B cell (primary cell): ENCODE data around the gene IRGM. TPM values are rescaled to one million over a fixed set of nuclear protein-coding genes. Genes with fewer than 3 reads are reported as not detected.
A peak's percentile ranks its signal among the peaks of the same experiment; 100 is the strongest.

Experiments
- ATAC-seq: fragments of 200-7000 bp; cut with Tn5 transposase; one replicate; pipeline ENCODE4 v1.10.0; 2021; ENCODE audit warnings: low read depth, mild to moderate bottlenecking, moderate number of reproducible peaks, moderate library complexity
- CTCF ChIA-PET: fragments of 350-600 bp; sonication (Branson Sonifier 250); formaldehyde crosslinking; loops from one replicate; lab custom pipeline; 2021; ENCODE audit warnings: antibody characterized with exemption, inconsistent platforms; lab: Charles Lee
- POLR2A ChIA-PET: fragments of 350-600 bp; sonication (Branson Sonifier 250); formaldehyde crosslinking; loops from one replicate; lab custom pipeline; 2021; ENCODE audit warnings: antibody characterized with exemption; lab: Charles Lee
- DNase-seq: peaks from one replicate; pipeline ENCODE4 v3.0.0; 2013
- H2AFZ ChIP-seq: 2 replicates; pipeline ENCODE4 v1.6.1; 2012; ENCODE audit warnings: mild to moderate bottlenecking, low read depth, low read length; ENCODE audit not compliant: insufficient read depth, poor library complexity, severe bottlenecking
- H3K27ac ChIP-seq, 2 donors: 1 replicate in 1 of 2; 2 replicates in 1 of 2; pipeline ENCODE4 v1.5.1; 2012 to 2013; ENCODE audit warnings: low read length in 2 of 2, mild to moderate bottlenecking in 2 of 2, moderate library complexity in 1 of 2
- H3K27me3 ChIP-seq, 4 experiments: fragments of 200-600 bp in 1 of 4; sonication (generic) in 1 of 4; replicated peaks in 1 of 4; 1 replicate in 2 of 4; 2 replicates in 2 of 4; pipeline versions ENCODE4 v1.6.1 to v1.7.0; 2013 to 2016; ENCODE audit warnings: low read length in 3 of 4, mild to moderate bottlenecking in 2 of 4, mixed read lengths in 1 of 4, moderate library complexity in 1 of 4; ENCODE audit not compliant: insufficient read depth in 4 of 4, control insufficient read depth in 3 of 4; ENCODE audit errors: control extremely low read depth in 1 of 4
- H3K36me3 ChIP-seq, 2 experiments: replicated peaks in 1 of 2; 1 replicate in 1 of 2; 2 replicates in 1 of 2; pipeline versions ENCODE4 v1.6.1 to v1.7.1; 2013; ENCODE audit warnings: low read length in 1 of 2; ENCODE audit not compliant: insufficient read depth in 2 of 2, control insufficient read depth in 1 of 2; ENCODE audit errors: control extremely low read depth in 1 of 2, extremely low read depth in 1 of 2
- H3K4me1 ChIP-seq, 2 donors: fragments of 200-600 bp in 1 of 2; sonication (generic) in 1 of 2; 1 replicate in 1 of 2; 2 replicates in 1 of 2; pipeline versions ENCODE4 v1.5.1 to v1.6.1; 2013 to 2017; ENCODE audit warnings: low read length in 2 of 2; ENCODE audit not compliant: control insufficient read depth in 2 of 2, insufficient read depth in 2 of 2
- H3K4me2 ChIP-seq: replicated peaks from 2 replicates; pipeline ENCODE3; 2012; ENCODE audit warnings: mild to moderate bottlenecking, low read depth, low read length; ENCODE audit not compliant: poor library complexity, severe bottlenecking
- H3K4me3 ChIP-seq, 5 experiments: fragments of 200-600 bp in 1 of 5; sonication (generic) in 1 of 5; 1 replicate in 3 of 5; 2 replicates in 2 of 5; pipeline versions ENCODE4 v1.5.1 to v1.7.0; 2011 to 2016; ENCODE audit warnings: low read length in 4 of 5, mild to moderate bottlenecking in 4 of 5, low read depth in 2 of 5, control low read depth in 1 of 5, moderate library complexity in 1 of 5; ENCODE audit not compliant: insufficient read depth in 1 of 5; ENCODE audit errors: control extremely low read depth in 1 of 5, extremely low read depth in 1 of 5
- H3K79me2 ChIP-seq: fragments of 200-600 bp; sonication (generic); one replicate; pipeline ENCODE4 v1.6.0; 2016; ENCODE audit warnings: low read length; ENCODE audit not compliant: control insufficient read depth, insufficient read depth
- H3K9ac ChIP-seq: fragments of 200-600 bp; sonication (generic); 2 replicates; pipeline ENCODE4 v1.6.1; 2017; ENCODE audit warnings: mild to moderate bottlenecking, low read length, moderate library complexity
- H3K9me3 ChIP-seq, 3 donors: one replicate each; pipeline versions ENCODE4 v1.6.1 to v1.7.1; 2013; ENCODE audit warnings: low read length in 2 of 3; ENCODE audit not compliant: control insufficient read depth in 2 of 3, insufficient read depth in 1 of 3; ENCODE audit errors: control extremely low read depth in 1 of 3
- H4K20me1 ChIP-seq: 2 replicates; pipeline ENCODE4 v1.6.0; 2012; ENCODE audit warnings: mild to moderate bottlenecking, low read length; ENCODE audit not compliant: insufficient read depth, control insufficient read depth, poor library complexity, severe bottlenecking
- H3K27ac Mint-ChIP-seq: one replicate; pipeline ENCODE4 v1.8.0; 2021; ENCODE audit warnings: mixed read lengths
- H3K27me3 Mint-ChIP-seq: one replicate; pipeline ENCODE4 v1.8.0; 2021; ENCODE audit warnings: mixed read lengths
- H3K4me1 Mint-ChIP-seq: one replicate; pipeline ENCODE4 v1.8.0; 2021; ENCODE audit warnings: mixed read lengths
- H3K4me3 Mint-ChIP-seq: one replicate; pipeline ENCODE4 v1.8.0; 2021; ENCODE audit warnings: mixed read lengths
- H3K9me3 Mint-ChIP-seq: one replicate; pipeline ENCODE4 v1.8.0; 2022; ENCODE audit warnings: mixed read lengths; ENCODE audit not compliant: insufficient read depth
- CTCF ChIP-seq: fragments of 200-600 bp; IDR thresholded peaks from one replicate; pipeline ENCODE4 v1.8.0; 2022; ENCODE audit warnings: antibody characterized with exemption, mild to moderate bottlenecking
- EZH2 ChIP-seq: IDR thresholded peaks from 2 replicates; pipeline ENCODE4 v1.6.1; 2012; ENCODE audit warnings: borderline replicate concordance, low read depth, mild to moderate bottlenecking, moderate library complexity, low read length; ENCODE audit not compliant: insufficient read depth, poor library complexity, severe bottlenecking
- WGBS: methylation state at CpG from one replicate; pipeline ENCODE4 v1.1.5; 2013; ENCODE audit warnings: missing lambda C conversion rate; ENCODE audit not compliant: insufficient coverage; 5-methylcytosine and 5-hydroxymethylcytosine counted together
- intact Hi-C: fragments of 100-400 bp; cut with micrococcal nuclease; formaldehyde crosslinking; loops from one replicate; pipeline ENCODE4 v1.10.0; 2022
- polyA plus RNA-seq: library from polyadenylated mRNA; depleted of rRNA; stranded (reverse); fragments of >200 nt; gene quantifications from 2 replicates; pipeline ENCODE4 v1.2.3, GENCODE V29; 2012
- total RNA-seq, 2 donors: library from RNA; stranded (reverse); fragments of 120-200 nt in 1 of 2; gene quantifications; 1 replicate in 1 of 2; 2 replicates in 1 of 2; pipeline versions ENCODE4 v1.2.3 to v1.2.4, GENCODE V29; 2013 to 2022

Gene IRGM
- total and polyA plus RNA-seq, 2 donors (not counting 1 experiment from before 2014, with no cell fraction given) = 1.3 to 2.5 TPM

GRCh38 chr5:150848271-150848670, 1.9 kb downstream of the IRGM start:
- CTCF ChIA-PET = interaction anchor here (3.4 to 3.6 kb wide), 2 partner anchors 47 to 288 kb away, joined by 47 to 71 read pairs; no protein-coding TSS in a partner anchor

GRCh38 chr5:150851039-150851438, 4.7 kb downstream of the IRGM start:
- CTCF ChIA-PET = interaction anchor here (1.8 to 2.7 kb wide), 3 partner anchors 51 to 291 kb away, joined by 5 to 11 read pairs (median 11); no protein-coding TSS in a partner anchor
- H4K20me1 ChIP-seq = no peaks in the 10 kb centered on the region
- no peaks in the 10 kb centered on the region for H3K9me3 Mint-ChIP-seq
- POLR2A ChIA-PET = no interaction called here
- H3K4me3 Mint-ChIP-seq = no peak overlapping the region
- no peaks in the 10 kb centered on the region for H3K27me3 ChIP-seq
- no peak overlapping the region for H3K4me3 ChIP-seq
- H3K4me2 ChIP-seq = no peak overlapping the region
- ATAC-seq = no peak
- no peak for TF ChIP-seq EZH2
- no peak for TF ChIP-seq CTCF
- no peak overlapping the region for H3K27ac ChIP-seq
- no peaks in the 10 kb centered on the region for H3K79me2 ChIP-seq
- peaks cover 0 to 1% of the 10 kb centered on the region in 2 experiments for H3K36me3 ChIP-seq
- peaks cover 4% of the 10 kb centered on the region for H3K27me3 Mint-ChIP-seq
- peaks cover 22% of the 10 kb centered on the region for H3K4me1 Mint-ChIP-seq
- intact Hi-C loops = no loop called here
- no peak for DNase-seq
- no peak overlapping the region for H3K9ac ChIP-seq
- no peak overlapping the region for H2AFZ ChIP-seq
- 83% methylated on average over 1 of the region's 3 CpGs for WGBS
- peaks cover 0 to 4% (median 1%) of the 10 kb centered on the region in 3 donors for H3K9me3 ChIP-seq
- peak overlapping the region; percentile 57 for H3K27ac Mint-ChIP-seq
- peaks cover 14 to 18% of the 10 kb centered on the region in 2 donors for H3K4me1 ChIP-seq

More at GRCh38 chr5:150848271-150848670, 1.9 kb downstream of the IRGM start:
- H3K4me2 ChIP-seq = no peak overlapping the region
- ATAC-seq (no peak), DNase-seq (no peak)
- H3K4me1 ChIP-seq = peaks cover 7 to 13% of the 10 kb centered on the region in 2 donors
- H3K27ac ChIP-seq = no peak overlapping the region
- no peaks in the 10 kb centered on the region for H3K9me3 Mint-ChIP-seq
- TF ChIP-seq EZH2 = no peak
- TF ChIP-seq CTCF = no peak
- WGBS = 89% methylated on average over 3 of the region's 4 CpGs
- no peak overlapping the region for H3K4me3 Mint-ChIP-seq
- H3K27me3 ChIP-seq = no peaks in the 10 kb centered on the region
- POLR2A ChIA-PET = no interaction called here
- intact Hi-C loops = no loop called here
- peaks cover 11% of the 10 kb centered on the region for H3K4me1 Mint-ChIP-seq
- peaks cover 0 to 5% (median 0%) of the 10 kb centered on the region in 3 donors for H3K9me3 ChIP-seq
- peaks cover 4% of the 10 kb centered on the region for H3K27me3 Mint-ChIP-seq
- no peak overlapping the region for H3K4me3 ChIP-seq
- H3K27ac Mint-ChIP-seq = no peak overlapping the region
- H3K36me3 ChIP-seq = no peaks in the 10 kb centered on the region
- H2AFZ ChIP-seq = no peak overlapping the region
- H4K20me1 ChIP-seq = no peaks in the 10 kb centered on the region
- no peaks in the 10 kb centered on the region for H3K79me2 ChIP-seq
- H3K9ac ChIP-seq = no peak overlapping the region
